ENCODE results near the gene ADCY2.

Gene ADCY2

DNA sequence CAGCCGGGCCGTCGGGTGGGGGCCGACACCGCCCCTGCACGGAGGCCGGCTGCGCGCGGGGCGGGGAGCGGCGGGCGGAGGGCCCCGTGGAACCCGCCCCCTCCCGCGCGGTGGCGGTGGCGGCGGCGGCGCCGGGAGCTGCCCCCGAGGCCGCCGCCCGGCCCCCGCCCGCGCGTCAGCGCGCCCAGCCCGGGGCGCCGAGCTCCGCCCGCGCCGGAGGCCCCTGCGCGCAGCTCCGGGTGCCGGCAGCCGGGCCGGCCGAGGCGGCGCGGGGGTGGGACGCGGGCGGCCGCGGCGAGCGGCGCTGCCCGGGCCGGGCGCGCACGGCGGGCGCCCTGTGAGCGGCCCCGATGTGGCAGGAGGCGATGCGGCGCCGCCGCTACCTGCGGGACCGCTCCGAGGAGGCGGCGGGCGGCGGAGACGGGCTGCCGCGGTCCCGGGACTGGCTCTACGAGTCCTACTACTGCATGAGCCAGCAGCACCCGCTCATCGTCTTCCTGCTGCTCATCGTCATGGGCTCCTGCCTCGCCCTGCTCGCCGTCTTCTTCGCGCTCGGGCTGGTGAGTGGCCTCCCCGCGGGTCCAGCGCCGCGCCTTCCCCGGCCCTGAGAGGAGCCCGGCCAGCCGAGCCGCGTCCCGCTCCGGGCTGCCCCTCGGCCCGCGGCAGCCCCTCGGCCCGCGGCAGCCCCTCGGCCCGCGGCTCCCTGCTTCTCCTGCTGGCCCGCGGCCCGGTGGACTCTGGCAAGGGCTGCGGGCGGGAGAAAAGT, at the start of gene ADCY2:
Gene ADCY2, plus strand, starts transcription at position 192 of the 766 bp plus-strand sequence. Its CDS starts 159 bp downstream, at position 351.
- no peak for DNase-seq

DNA sequence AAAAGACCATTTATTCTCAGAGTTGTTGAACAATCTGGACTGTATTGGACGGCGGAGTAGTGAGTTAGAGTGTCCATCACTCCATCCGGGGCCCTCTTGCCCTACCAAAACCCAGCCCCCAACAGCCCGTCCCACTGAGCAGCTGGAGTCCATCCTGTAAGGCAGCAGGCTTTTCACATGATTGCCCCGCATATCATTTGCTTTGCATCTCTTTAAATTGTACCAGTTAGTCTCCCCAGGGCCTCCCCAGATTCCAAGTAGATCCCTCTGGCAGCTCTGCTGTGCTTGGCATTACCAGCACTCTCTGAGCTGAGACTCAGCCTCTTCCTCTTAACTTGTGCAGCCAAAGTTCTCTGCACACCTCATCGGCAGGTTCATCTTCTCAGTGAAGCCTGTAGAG, 48.6 kb upstream of the ADCY2 start:
- no peak for DNase-seq

DNA sequence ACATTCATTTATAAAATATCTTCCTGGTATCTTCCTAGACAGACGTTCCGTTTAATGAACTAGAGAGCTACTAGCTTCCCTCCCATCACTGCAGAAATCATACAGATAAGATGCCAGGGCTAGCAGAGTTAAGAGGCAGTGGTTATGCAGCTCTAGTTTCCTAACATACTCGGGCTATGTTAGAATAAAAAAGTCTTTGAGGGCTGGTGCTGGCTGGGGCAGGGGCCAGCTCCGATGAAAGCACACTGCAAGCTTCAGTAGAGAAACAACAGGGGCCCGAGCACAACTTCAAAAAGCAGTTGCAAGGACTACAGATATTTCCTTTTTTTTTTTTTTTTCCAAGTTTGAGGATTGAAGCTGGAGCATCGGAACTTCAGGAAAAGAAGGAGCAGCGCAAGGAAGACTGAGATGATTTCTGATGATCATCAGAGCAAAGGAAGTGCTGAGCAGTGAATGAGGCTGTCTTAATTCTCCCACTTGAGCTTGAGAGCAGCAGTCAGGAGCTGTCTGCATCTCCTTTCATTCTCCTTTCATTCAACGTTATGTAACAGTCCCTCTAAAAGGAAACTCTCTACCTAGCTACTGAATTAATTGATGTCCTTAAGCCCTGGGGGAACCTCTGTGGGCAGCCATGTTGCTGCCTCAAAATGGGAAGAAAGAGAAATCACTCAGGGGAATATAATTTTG, 47.6 kb upstream of the ADCY2 start:
- DNase-seq, result no peak

DNA sequence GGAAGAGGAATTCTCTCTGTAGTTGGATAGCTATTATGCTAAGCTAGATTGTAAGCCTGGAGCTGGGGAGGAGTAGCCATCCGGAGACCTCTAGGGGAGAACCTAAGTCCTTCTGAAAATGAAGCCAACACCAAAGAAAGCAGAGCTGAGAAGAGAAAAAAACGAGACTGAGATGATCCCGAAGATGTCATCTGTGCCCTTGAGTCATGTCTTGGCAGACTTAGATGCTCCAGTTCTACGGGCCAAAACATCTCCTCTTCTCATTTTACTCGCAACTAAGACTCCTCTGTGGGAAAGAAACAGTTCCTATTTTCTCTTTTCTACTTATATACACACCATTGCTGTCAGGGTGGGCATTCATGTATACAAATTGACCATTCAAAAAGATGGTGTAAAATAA, 34.3 kb upstream of the ADCY2 start:
- no peak for DNase-seq

DNA sequence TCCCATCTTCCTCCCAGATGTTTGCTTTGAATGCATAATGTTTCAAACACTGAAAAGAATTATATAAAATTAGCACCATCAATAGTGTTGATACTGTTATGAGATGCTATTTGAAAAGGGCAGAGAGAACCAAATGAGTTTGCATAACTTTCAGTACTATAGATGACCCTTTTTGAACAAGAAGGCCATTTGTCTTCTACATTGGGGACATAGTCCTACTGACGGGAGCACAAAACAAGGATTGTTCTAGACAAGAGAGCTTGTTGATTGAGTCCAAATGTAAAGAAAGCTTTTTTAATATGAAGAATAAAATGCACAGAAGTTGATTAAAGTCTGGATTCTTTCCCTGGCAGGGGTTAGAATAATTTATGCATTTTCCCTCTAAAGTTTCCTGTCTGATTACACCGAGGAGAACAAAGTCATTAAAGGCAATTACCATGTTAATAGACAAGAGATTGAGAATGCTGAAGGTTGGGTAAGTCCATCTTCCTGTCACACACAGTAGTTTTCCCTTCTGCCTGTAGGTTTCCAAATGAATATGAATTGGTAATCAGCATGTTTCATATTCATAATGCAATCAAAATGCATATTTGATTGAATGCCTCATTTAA, 32.8 kb upstream of the ADCY2 start:
- no peak for DNase-seq

DNA sequence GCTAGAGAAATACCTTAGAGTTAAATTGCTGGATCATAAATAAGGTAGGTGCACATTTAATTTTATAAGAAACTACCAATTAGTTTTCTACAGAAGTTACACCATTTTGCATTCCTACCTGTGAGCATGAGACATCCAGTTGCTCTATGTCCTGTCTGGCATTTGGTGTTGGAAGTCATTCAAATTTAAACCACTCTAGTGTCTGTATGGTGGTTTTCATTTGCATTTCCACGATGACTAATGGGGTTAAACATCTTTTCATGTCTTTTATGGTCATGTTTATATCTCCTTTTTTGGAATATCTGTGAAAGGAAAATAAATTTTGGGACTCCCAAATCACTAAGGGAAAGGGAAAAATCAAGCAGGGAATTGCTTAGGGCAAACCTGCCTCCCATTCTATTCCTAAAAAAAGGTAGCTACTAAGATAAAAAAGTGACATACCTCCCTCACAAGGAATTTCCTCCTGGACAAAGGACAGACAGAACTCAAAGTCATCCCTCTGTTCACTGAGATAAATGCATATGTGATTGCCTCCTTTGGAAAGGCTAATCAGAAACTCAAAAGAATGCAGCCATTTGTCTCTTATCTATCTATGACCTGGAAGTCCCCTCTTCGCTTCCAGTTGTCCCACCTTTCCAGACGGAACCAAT, 31.6 kb upstream of the ADCY2 start:
- DNase-seq, result no peak

DNA sequence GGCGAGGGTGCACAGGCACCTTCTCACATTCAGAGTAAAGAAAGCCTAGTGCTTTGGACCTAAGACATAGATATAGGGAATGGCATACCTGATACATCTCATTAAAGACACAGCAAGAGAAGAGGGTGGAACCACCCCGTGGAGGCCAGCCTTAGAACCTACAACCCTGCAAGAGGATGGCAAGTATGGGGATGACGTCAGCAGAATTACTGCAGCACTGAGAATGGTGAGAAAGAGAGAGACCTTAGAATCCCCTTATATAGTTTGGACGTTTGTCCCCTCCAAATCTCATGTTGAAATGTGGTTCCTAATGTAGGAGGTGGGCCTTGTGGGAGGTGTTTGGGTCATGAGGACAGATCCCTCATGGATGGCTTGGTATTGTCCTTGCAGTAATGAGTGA, 28.2 kb upstream of the ADCY2 start:
- DNase-seq, result no peak

DNA sequence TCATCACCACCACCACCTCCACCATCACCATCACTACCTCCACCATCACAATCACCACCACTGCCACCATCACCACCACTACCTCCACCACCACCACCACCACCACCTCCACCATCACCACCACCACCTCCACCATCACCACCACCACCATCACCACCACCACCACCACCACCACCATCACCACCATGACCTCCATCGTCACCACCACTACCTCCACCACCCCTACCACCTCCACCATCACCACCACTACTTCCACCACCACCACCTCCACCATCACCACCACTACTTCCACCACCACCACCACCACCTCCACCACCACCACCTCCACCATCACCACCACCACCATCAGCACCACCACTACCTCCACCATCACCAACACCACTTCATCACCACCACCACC, 23.5 kb upstream of the ADCY2 start:
- DNase-seq, result no peak

DNA sequence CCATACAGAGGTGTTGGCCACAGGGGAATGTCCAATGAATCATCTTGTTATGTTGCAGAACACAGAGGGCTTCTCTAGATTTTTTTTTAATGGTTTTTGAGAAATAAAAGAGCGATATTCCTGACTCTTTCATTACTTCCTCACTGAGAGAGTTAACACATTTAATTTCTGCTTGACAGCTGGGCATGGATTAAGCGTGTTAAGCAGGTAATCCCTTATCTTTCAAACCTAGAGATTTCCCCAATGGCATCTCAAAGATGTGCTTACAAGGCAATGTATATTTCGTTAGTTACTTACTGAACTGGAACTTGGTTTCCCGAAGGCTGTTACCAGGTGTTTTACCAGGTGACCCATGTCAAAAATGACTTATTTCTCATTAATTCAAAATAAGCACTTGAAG, 21.8 kb upstream of the ADCY2 start:
- DNase-seq, result no peak

DNA sequence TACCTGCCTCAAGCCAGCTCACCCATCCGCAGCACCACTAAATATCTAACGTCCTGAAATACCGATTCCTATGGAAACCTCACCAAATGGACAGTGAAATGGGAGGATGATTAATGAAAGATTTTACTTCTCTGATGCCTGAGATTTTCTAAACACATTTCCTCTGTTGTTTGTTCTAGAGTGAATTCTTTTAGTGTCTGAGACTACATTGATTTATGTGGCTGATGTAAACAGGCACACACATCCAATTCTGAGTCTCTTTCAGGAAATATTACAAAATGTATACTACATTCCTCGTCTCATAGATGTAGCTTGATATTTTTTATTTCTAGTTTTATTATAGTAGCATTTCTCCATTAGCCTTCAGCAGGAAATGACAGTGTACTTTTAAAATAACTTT, 20.5 kb upstream of the ADCY2 start:
- DNase-seq, result no peak

DNA sequence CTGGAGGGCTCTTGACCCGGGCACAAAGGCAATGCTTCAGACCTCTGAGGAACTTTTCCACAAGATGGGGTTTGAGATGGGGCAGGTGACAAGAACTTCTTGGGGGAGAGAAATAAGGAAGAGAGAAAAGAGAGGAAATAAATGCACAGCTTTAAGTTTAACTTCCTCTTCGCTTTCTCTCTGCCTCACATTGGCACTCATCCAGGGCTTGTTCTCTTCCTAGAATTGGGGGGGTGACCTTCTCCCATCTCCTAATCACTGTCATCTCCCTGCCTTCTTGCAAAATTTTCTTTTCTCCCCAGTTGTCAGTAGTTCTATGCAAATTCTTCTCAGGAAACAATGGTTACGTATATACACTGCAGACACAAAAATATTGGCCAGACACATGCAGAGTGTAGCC, 19.1 kb upstream of the ADCY2 start:
- no peak for DNase-seq

DNA sequence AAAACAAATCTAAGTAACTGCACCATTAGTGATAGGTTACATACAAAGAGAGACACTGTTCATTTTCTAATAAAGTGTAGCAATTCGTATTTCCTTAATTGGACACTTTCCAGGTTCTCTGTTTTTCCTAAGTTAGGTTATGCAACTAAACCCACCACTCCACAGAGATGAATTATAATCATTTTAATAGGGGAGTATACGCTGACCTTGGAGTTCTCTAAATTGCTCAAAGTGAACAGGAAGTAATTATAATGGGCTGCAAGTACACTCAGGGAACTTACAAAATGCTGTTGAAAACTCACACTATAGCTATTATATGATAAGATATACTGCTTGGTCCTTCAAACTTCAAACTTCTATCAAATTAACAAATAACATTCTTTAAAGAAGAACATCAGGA, 18.2 kb upstream of the ADCY2 start:
- no peak for DNase-seq

DNA sequence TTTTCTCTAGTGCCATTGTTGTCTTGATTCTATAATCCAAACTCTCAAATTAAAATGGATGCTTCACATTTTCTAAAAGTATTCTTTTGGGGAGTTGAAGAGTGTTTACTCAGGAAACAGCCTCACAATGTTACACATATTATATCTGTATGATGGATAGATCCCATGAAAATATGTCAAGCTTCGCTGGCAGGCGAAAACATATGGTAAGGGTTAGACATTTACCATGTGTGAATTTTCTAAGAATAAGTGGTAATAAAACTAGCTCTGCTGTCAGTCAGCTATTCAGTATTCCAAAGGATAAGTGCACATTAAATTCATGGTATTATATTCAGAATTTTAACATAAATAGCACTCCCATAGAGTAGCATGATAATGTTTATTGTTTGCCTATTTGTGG, 13.3 kb upstream of the ADCY2 start:
- DNase-seq, result no peak

DNA sequence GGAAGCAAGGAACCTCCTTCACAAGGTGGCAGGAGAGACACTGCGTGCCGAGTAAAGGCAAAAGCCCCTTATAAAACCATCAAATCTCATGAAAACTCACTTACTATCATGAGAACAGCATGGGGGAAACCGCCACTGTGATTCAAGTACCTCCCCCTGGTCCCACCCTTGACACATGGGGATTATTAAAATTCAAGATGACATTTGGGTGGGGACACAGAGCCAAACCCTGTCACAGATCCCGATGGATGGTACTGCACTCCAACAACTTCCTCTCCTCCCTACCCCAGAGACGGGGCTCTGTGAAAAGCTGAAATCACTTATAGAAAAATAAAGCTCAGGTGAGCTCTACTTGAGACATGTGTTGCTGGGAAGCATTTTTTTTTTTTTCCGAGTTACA, 10.3 kb upstream of the ADCY2 start:
- no peak for DNase-seq

DNA sequence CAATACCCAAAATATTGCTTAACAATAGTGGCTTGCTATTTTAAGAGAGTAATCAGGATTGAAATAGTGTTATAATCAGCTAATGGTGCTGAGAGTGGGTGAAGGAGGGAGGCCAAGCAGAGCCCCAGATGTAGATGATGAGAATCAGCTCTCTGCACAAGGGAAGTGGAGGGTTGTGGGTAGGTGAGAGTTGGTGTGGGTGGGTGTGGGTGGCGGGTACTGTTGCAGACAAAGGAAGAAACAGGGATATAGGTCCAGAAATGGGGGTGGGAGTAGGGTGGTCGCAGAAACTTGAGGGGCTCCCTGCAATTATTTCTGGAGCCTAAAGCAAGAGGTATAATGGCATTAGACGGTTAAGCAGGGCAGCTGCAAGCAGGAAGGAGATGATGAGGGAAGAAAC, 7.4 kb upstream of the ADCY2 start:
- DNase-seq, result no peak

DNA sequence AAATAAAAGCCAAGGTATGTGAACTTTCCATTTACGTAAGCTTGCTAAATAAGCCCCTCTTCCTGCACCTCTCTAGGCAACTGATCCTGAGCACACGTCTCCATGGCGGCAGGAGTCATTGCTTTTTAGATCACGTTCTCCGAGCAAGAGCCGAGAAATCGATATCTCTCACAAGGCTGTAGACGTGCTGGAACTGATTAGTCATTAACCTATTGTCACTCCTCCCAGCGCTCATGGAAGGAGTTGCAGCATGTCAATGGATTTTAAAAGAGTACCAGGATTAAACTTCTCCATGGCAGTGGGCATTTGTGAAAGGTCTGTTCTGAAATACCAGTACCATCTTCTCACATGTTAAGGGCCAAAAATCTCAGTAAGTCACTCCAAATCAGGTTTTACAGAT, 4.7 kb upstream of the ADCY2 start:
- DNase-seq, result no peak

DNA sequence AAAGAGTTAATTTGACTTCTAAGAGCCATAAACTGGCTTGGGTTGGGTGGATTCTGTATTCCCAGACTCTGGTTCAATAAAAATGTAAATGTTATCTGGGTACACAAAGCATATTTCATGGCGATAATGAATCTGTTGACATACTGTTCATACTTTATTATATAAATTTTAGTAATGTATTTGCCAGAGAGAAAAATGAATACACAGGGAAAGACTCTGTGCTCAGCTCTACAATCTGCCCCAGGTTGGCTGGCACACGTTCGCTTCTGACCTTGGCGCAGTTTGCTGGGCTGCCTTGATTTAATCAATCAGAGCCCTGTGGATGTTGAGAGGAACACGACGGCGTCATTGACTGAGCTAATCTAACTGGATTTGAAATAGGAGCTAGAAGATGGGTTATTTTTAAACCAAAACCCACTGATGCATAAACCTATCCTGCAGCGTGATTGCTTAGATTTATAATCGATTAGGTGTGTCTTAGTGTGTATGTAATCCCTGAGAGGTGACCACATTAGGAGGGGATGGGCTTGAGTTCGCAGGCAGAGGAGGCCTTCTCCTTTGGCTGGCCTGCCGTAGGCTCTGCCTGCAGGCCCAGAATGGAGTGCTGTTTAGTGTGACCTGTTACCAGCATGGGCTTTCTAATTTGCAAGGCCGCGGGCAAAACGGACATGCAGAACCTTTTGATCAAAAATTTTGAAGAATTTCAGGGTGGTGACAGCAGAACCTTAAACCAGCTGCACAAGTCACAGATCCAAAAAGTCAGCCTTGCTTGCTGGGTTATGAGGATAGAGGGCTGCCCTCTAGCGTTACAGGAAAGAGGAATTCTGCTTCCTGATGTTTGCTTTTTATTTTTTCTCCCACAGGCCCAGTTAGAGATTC, 3.9 kb upstream of the ADCY2 start:
- DNase-seq, result peak; percentile 65

DNA sequence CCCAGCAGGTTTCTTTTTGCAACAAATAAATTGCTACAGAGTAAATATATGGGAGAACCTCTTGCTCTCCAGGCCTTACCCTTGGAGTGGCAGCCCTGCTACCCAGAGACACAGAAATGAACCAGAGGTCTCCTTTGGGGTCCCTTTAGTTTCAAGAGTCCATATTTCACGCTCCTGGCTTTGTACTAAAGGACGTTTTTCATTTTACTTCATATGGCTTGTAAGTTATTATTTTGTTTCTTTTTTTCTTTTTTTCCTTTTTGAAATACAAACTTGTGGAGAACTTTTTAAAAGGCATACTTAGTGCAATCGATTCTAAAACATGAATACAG, 3.3 kb upstream of the ADCY2 start:
- no peak for DNase-seq

DNA sequence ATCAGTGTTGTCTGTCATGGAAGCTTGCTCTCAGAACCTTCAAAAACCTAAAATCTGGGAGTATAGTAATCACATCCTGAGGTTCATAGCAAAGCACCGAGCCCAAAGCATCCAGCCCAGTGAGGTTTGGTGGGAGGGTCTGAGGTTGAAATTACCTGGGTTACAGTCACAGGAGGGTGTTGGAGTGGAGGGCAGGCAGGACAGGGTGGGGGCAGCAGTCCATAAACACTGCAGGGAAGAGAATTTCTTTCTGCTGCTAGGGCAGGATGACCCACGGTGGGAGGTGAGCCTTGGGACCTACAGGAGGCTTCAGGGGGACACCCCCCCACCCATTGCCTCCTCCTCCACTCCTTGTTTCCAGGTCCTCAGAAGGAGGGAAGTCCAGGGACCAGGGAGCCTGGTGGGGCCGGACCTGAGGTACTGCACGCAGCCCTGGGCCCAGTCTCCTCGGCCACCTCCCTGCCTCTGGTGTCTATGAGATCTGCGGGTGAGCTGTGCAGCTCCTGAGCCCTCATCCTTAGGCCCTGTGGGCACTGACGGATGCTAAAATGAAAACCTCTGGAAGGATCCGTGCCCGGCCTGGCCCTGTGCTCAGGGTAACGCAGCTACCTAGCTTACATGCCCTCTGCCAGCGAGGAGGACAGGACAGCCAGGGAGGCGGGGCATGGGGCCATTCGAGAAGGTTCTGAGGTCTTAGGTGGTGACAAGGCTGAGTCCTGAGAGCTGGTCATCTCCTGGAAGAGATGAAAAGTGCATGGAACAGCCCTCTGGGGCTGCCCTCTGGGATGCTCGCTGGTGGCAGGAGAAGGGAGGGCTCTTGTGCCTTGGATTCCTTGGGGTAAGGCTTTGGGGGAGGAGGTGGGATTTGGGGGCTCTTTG, 1.8 kb upstream of the ADCY2 start:
- DNase-seq, result no peak

DNA sequence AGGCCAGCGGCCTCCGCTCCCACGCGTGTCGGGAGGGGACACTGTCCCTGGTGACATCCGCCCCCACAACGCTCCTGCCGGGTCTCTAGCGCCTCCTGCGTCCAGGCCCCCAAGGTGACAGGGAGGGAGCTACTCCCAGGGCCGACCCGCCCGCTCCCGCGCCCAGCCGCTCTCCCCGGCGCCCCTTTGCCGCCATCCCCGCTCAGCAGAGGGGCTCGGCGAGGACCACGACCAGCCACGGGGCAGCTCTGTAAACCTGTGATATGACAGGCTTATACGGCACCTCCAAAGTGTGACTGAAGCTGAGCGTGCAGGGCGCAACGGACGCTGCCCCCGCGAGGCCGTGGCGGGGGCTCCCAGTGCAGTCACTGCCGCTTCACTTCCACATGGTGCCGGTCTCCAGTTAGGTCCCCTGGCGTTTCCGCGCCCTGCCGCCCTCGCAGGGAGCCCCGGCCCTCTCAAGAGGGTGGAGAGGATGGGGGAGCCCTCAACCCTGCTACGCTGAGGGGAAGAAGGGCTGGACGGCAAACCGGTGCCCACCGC, 978 bp upstream of the ADCY2 start:
- no peak for DNase-seq

DNA sequence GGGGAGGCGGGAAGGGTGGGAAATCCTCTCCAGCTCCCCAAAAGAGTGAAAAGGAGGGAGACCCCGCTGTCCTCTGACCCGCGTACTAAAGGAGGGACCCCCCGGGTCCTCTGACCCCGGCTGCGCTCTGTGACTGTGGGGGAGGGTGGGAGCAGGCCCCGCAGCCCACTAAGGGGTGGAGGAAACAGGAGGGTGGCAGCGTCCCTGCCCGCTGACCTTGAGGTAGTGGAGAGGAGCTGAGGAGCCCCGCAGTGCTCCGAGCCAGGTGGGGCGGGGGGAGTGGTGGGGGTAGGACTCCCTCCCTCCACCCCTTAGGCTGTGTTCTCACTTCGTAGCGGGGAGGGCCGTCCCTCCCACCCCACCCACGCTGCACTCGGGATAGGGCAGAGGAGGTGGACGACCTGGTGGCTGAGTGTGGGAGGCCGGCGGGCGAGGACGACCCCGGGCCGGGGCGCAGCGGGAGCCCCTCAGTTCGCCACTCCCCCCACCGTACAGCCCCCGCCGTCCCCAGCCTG, 449 bp upstream of the ADCY2 start:
- DNase-seq, result no peak
